Activated naive CD8-positive, alpha-beta T cell (primary cell): ENCODE results near the gene ETS1.

Source experiments
- H3K27ac Mint-ChIP-seq: one replicate; pipeline ENCODE4 v1.8.0; 2021; ENCODE audit warnings: mixed read lengths
- H3K27me3 Mint-ChIP-seq: one replicate; pipeline ENCODE4 v1.8.0; 2021; ENCODE audit warnings: mixed read lengths
- H3K36me3 Mint-ChIP-seq: one replicate; pipeline ENCODE4 v1.8.0; 2021; ENCODE audit warnings: mixed read lengths
- H3K4me1 Mint-ChIP-seq: one replicate; pipeline ENCODE4 v1.8.0; 2021; ENCODE audit warnings: low read depth, mixed read lengths
- H3K4me3 Mint-ChIP-seq: one replicate; pipeline ENCODE4 v1.8.0; 2021; ENCODE audit warnings: mild to moderate bottlenecking, mixed read lengths
- H3K9me3 Mint-ChIP-seq: one replicate; pipeline ENCODE4 v1.8.0; 2021; ENCODE audit warnings: low read depth, mixed read lengths

The ETS1 gene

GRCh38 chr11:128623091-128623490 lies 35.7 kb upstream of the ETS1 start:
- Mint-ChIP-seq H3K36me3 (no peaks in the 10 kb centered on the region), H3K27ac (peak overlapping the region; percentile 87), H3K4me3 (peak overlapping the region; percentile 35), H3K27me3 (no peaks in the 10 kb centered on the region), H3K4me1 (peaks cover 91% of the 10 kb centered on the region), H3K9me3 (no peaks in the 10 kb centered on the region)

DNA sequence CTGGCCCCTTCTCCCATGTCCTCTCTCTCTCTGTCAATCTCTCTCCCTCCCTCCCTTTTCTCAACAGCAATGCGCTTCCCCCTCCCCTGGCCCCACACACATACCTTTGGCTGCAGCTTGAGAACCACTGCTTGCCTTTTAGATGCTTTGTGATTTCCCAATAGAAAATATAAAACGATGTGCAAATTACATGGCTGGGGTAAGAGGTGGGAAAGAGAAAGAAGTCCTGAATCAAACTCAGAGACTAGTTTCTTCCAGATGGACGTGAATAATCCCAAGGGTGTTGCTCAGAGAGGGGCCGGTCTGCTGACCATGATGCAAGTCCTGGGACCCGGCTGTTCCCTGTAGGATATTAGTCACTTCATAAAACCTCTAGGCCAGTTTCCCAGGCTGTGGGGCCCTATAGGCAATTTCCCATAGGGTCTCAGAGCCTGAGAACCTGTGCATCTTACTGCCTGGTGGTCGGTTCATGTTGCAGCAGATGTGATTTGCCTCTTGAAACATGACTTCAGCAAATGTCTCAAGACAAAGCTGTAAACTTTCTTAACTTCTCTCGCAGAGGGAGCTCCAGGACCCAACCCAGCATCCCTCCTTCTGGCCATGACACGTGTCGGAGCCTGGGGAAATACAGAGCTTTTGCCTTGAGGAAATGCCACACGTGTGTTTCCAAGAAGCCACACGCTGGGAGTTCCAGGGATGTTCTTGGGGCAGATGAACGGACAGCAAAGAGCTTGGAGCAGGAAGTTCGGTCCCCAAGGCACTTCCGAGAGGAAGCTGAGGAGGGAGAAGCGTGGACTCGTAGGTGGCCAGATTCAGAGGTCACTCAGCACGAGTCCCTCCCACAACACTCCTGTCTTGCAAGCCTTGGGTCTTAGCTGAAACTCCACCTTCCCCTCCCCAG lies 34.5 kb upstream of the ETS1 start:
- H3K36me3 Mint-ChIP-seq = no peaks in the 10 kb centered on the region
- no peak overlapping the region for H3K4me3 Mint-ChIP-seq
- no peaks in the 10 kb centered on the region for H3K9me3 Mint-ChIP-seq
- H3K27ac Mint-ChIP-seq = peak overlapping the region; percentile 87
- H3K4me1 Mint-ChIP-seq = peaks cover 80% of the 10 kb centered on the region
- H3K27me3 Mint-ChIP-seq = no peaks in the 10 kb centered on the region

GRCh38 chr11:128620309-128621100 lies 33.1 kb upstream of the ETS1 start:
- no peak overlapping the region for H3K4me3 Mint-ChIP-seq
- H3K36me3 Mint-ChIP-seq = no peaks in the 10 kb centered on the region
- peak overlapping the region; percentile 87 for H3K27ac Mint-ChIP-seq
- peaks cover 66% of the 10 kb centered on the region for H3K4me1 Mint-ChIP-seq
- no peaks in the 10 kb centered on the region for H3K9me3 Mint-ChIP-seq
- no peaks in the 10 kb centered on the region for H3K27me3 Mint-ChIP-seq

DNA sequence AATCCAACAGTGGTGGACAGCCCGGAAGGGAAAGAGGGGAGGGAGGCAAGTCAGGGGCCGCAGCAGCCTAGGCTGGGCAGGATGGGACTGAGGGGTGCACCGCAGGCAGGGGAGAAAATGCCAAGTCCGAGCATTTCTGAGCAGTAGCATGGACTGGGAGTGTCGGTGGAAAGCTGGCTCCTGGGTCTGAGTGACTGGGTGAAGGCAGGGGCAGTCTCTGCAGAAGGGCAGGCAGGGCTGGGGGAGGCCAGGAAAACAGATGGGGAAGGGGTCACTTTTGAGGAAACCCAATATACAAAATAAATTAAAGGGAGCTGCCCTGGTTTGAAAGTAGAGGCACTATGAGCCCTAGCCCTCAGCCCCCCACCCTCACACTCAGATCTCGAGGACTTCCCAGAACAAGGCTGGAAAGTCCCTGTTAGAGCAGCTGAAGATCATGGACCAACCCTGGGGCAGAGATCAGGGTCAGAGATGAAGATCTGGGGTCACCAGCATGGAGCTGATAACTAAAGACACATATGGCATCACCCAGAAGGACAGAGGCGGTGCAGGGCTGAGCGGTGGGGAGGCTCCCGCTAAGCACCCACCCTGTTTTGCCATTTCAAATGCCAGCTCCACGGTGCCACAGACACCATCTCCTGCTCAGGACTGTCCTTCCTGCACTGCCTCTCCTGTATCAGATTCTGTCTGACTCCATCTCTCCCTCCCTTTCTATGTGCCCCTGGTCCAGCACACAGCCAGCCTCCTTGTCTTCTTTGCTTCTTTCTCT lies 32.4 kb upstream of the ETS1 start:
- H3K27ac Mint-ChIP-seq = peak overlapping the region; percentile 87
- no peaks in the 10 kb centered on the region for H3K27me3 Mint-ChIP-seq
- H3K36me3 Mint-ChIP-seq = no peaks in the 10 kb centered on the region
- H3K4me1 Mint-ChIP-seq = peaks cover 60% of the 10 kb centered on the region
- H3K9me3 Mint-ChIP-seq = no peaks in the 10 kb centered on the region
- H3K4me3 Mint-ChIP-seq = no peak overlapping the region

DNA sequence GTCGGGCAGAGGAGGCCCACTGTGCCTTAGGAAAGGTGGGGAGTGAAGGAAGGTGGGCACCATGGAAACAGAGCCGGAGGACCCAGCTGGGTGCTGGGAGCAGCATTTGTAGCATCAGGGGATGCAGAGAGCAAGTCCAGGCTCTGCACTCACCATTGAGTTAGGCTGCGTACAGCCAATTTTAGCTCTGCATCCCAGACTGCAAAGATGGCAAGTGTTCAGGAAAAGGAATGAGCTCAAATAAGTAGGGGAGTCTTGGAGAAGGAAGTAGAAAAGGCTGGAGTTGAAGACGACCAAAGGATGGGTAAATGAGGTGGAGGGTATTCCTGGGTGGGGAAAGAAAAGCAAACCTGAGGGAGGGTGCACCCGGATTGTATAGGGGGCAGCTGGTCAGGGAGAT lies 31.6 kb upstream of the ETS1 start:
- no peaks in the 10 kb centered on the region for H3K9me3 Mint-ChIP-seq
- H3K27ac Mint-ChIP-seq = no peak overlapping the region
- peaks cover 59% of the 10 kb centered on the region for H3K4me1 Mint-ChIP-seq
- no peaks in the 10 kb centered on the region for H3K27me3 Mint-ChIP-seq
- no peaks in the 10 kb centered on the region for H3K36me3 Mint-ChIP-seq
- H3K4me3 Mint-ChIP-seq = no peak overlapping the region

GRCh38 chr11:128618603-128619002 lies 31.2 kb upstream of the ETS1 start:
- Mint-ChIP-seq H3K27ac (no peak overlapping the region), H3K9me3 (no peaks in the 10 kb centered on the region), H3K27me3 (no peaks in the 10 kb centered on the region), H3K36me3 (no peaks in the 10 kb centered on the region), H3K4me1 (peaks cover 59% of the 10 kb centered on the region), H3K4me3 (no peak overlapping the region)

DNA sequence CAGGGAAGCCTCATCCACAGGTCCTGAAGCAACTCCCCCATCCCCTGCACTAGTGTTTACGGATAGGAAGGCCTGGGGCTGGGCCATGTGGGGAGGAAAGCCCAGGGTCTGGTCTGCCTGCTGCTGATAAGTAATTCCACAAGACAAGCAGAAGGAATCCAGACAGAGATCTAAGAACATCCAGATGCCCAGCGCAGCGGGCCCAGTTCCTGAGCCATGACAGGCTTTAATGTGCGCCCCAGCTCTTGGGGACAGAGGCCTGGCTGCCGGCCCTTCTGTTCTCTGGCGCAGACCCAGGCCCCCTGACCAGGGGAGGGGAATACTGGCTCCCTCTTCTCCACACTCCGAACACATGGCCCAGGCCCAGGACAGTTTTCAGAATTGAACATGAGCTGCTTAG lies 28.8 kb upstream of the ETS1 start:
- Mint-ChIP-seq H3K36me3 (no peaks in the 10 kb centered on the region), H3K4me3 (no peak overlapping the region), H3K27ac (no peak overlapping the region), H3K27me3 (no peaks in the 10 kb centered on the region), H3K9me3 (no peaks in the 10 kb centered on the region), H3K4me1 (peaks cover 55% of the 10 kb centered on the region)

DNA sequence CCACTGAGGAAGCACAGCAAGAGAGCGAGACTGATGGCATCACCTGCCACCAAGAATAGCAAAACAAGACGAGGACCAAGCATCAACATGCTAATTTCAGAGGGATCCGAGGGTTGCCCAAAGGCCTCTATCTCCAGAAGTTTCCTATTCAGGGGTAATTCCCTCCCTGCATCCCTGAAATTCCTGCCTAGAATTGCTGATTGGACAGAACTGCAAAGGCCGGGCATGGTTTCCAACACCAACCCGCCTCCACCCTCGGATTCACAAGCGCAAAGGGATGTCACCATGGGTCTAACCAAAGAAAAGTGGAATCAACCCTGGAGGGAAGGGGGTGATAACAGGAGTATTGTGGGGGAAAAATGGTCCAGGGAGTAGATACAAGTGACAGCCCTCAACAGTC lies 28.3 kb upstream of the ETS1 start:
- Mint-ChIP-seq H3K27ac (no peak overlapping the region), H3K4me1 (peaks cover 56% of the 10 kb centered on the region), H3K4me3 (no peak overlapping the region), H3K27me3 (no peaks in the 10 kb centered on the region), H3K9me3 (no peaks in the 10 kb centered on the region), H3K36me3 (no peaks in the 10 kb centered on the region)

DNA sequence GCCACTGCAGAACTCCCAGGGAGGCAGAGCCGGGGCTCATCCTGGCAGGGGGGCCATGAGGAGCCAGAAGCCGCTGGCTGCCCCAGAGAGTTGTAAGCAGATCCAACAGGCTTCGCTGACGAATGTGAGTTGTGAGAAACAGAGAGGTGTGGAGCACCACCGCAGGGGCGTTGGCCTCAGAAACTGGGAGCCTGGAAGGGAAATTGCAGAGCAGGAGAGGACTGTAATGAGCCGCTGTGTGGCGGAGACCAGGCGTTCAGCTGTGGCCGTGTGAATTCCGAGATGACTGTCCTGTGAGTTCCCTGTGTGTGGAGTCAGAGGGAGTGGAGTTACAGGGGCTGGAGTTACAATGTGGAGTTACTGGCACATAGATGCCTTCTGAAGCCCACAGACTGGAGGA lies 27.7 kb upstream of the ETS1 start:
- H3K4me3 Mint-ChIP-seq = no peak overlapping the region
- peaks cover 55% of the 10 kb centered on the region for H3K4me1 Mint-ChIP-seq
- H3K9me3 Mint-ChIP-seq = no peaks in the 10 kb centered on the region
- H3K36me3 Mint-ChIP-seq = no peaks in the 10 kb centered on the region
- H3K27ac Mint-ChIP-seq = no peak overlapping the region
- H3K27me3 Mint-ChIP-seq = no peaks in the 10 kb centered on the region

- H3K27me3 Mint-ChIP-seq = no peaks in the 10 kb centered on the region
- no peak overlapping the region for H3K4me3 Mint-ChIP-seq
- no peaks in the 10 kb centered on the region for H3K36me3 Mint-ChIP-seq
- H3K4me1 Mint-ChIP-seq = peaks cover 54% of the 10 kb centered on the region
- no peak overlapping the region for H3K27ac Mint-ChIP-seq
- no peaks in the 10 kb centered on the region for H3K9me3 Mint-ChIP-seq
These were observed 26.7 kb upstream of the ETS1 start for GRCh38 chr11:128614026-128614425.

- no peaks in the 10 kb centered on the region for H3K27me3 Mint-ChIP-seq
- peaks cover 55% of the 10 kb centered on the region for H3K4me1 Mint-ChIP-seq
- H3K4me3 Mint-ChIP-seq = no peak overlapping the region
- H3K9me3 Mint-ChIP-seq = no peaks in the 10 kb centered on the region
- H3K36me3 Mint-ChIP-seq = no peaks in the 10 kb centered on the region
- H3K27ac Mint-ChIP-seq = no peak overlapping the region
These were observed 26.1 kb upstream of the ETS1 start for GRCh38 chr11:128613300-128613995.

DNA sequence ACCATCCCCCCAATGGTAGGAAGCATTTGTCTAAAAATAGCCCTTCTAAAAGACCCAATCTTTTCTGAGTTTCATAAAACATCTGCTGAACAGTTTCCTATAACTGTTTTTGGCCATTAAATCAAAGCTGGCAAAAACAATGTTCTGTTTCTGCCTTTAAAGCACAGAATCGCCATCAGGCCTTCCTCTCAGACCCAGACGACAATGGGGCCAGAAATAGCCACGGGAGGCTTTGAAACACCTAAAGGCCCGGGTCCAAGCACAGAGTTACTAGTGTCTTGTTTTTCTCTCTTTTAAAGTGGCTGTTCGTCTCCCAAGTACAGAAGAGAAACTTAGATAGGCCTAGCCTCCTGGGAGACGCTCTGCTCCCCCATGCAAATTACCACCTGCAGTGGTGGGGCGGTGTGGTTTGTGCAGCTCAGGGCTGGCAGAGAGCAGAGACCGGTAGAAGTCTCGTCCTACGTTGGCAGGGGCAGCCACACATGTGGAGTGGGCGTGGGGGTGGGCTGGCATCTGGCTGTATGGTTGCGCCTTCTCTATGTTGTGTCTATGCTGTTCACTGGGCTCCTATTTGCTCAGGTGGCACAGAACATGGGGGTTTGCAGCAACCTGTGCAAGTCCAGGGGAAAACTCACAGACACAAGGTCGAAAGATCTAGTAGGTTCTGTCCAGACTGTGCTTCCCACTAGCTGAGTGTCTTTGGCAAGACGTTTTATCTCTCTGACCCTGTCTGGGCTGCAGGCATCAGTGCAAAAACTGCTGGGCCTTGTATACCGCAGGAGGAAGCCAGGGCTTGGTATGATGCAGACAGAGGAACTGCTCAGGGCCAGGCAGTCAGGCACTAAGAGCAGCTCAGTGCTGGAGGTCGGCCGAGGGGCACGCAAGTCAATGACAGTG lies 23.6 kb upstream of the ETS1 start:
- H3K27ac Mint-ChIP-seq = peak overlapping the region; percentile 97
- H3K36me3 Mint-ChIP-seq = no peaks in the 10 kb centered on the region
- no peaks in the 10 kb centered on the region for H3K9me3 Mint-ChIP-seq
- H3K4me3 Mint-ChIP-seq = peak overlapping the region; percentile 67
- H3K4me1 Mint-ChIP-seq = peaks cover 71% of the 10 kb centered on the region
- no peaks in the 10 kb centered on the region for H3K27me3 Mint-ChIP-seq

- Mint-ChIP-seq H3K9me3 (no peaks in the 10 kb centered on the region), H3K27ac (peak overlapping the region; percentile 89), H3K27me3 (no peaks in the 10 kb centered on the region), H3K4me1 (peaks cover 71% of the 10 kb centered on the region), H3K4me3 (peak overlapping the region; percentile 52), H3K36me3 (no peaks in the 10 kb centered on the region)
These were observed 22.4 kb upstream of the ETS1 start for GRCh38 chr11:128609785-128610184.
